SKM-1 (cell line): ENCODE data around the gene NRM.
A peak's percentile ranks its signal among the peaks of the same experiment; 100 is the strongest.

Experiments used
- DNase-seq: peaks from one replicate; lab custom pipeline; 2025; ENCODE audit not compliant: unreplicated experiment; lab: John Stamatoyannopoulos, UW

The NRM gene

GRCh38 chr6:30689022-30689865, 1.5 kb downstream of the NRM start:
- no peak for DNase-seq

- no peak for DNase-seq
Measured at GRCh38 chr6:30688569-30688968, 2.2 kb downstream of the NRM start.

- DNase-seq, result no peak
Measured at GRCh38 chr6:30687659-30688431, 2.9 kb downstream of the NRM start.

- peak; percentile 80 for DNase-seq
Measured at GRCh38 chr6:30686908-30687658, 3.7 kb downstream of the NRM start.

GRCh38 chr6:30686009-30686907, 4.5 kb downstream of the NRM start, which contains the start of gene PPP1R18:
PPP1R18 (minus strand) TSS chr6:30686645; CDS start chr6:30686018, 627 bp downstream.
- DNase-seq, result no peak

GRCh38 chr6:30685157-30686008, 5.4 kb downstream of the NRM start:
- no peak for DNase-seq

- peak; percentile 47 for DNase-seq
Measured at GRCh38 chr6:30684386-30685156, 6.2 kb downstream of the NRM start.

- DNase-seq, result no peak
Measured at GRCh38 chr6:30683980-30684338, 6.8 kb downstream of the NRM start.

- no peak for DNase-seq
Measured at GRCh38 chr6:30683183-30683979, 7.4 kb downstream of the NRM start.

GRCh38 chr6:30682143-30683117, 8.4 kb downstream of the NRM start:
- peak; percentile 95 for DNase-seq

GRCh38 chr6:30681766-30682142, 9.0 kb downstream of the NRM start:
- DNase-seq, result no peak

GRCh38 chr6:30679765-30680535, 10.8 kb downstream of the NRM start:
- no peak for DNase-seq

- peak; percentile 38 for DNase-seq
Measured at GRCh38 chr6:30678964-30679726, 11.6 kb downstream of the NRM start.

GRCh38 chr6:30676660-30677285, 14.0 kb downstream of the NRM start:
- no peak for DNase-seq
